Measurements from ENCODE around the gene PAK1.
"Not testable (repeated sequence)": the region's sequence is repeated elsewhere in the genome, so short reads cannot be mapped to it uniquely, and the experiment has no call there.

The PAK1 gene

GRCh38 chr11:77400775-77401449 lies 73.0 kb downstream of the PAK1 start:
- no peak for DNase-seq

DNA sequence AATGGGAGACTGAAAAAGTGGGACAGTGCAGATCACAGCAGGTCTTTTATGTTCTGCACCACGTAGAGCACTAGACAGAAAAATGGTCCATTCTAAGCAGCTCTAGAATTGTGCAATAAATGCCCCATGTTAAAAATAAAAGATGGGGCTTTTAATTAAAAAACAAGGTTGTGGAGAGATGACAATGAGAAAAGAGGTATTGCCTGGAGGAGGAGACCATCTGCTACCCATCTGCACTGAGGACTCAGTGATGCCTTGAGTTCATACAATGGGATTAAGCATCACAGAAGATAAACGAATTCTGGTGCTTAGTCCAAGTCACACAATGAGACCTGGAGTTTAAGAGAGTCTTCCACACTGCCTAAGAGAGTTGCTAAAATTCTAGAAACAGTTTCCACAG lies 73.6 kb downstream of the PAK1 start:
- DNase-seq, result no peak

- DNase-seq, result no peak
Observed at GRCh38 chr11:77397631-77398030, 76.3 kb downstream of the PAK1 start.

GRCh38 chr11:77396911-77397310 lies 77.0 kb downstream of the PAK1 start:
- DNase-seq, result no peak

GRCh38 chr11:77396305-77396704 lies 77.6 kb downstream of the PAK1 start:
- DNase-seq, result no peak

DNA sequence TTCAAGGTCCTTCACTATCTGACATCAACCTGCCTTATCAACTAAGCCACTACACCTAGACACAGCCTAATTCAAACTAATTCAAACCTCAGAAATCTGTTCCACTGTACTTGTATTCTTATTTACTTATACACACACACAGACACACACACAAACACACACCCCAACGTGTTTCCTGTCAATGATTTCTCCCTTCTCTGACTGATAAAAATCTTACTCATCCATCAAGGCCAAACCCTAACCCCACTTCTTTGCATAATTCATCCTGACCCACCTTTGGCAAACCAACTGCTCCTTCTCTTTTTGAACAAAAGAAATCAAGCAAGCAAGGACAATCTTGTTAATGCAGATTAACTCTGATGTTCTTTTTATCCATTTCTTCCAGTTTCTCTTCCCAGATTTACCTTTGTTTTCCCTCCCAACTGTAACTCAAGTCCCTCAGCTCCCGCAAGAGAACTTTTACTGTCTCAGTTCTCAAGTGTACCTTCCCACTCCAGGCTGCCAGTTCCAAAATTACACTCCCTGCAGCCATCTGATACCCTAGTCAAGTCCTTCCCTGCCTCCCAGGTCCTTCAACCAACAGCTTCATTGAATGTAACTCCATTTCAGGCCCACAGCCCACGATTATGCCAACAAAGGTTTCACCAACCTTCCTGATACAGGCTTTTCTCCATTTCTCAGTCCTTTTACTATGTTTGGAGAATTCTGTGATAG lies 78.3 kb downstream of the PAK1 start:
- DNase-seq, result no peak

DNA sequence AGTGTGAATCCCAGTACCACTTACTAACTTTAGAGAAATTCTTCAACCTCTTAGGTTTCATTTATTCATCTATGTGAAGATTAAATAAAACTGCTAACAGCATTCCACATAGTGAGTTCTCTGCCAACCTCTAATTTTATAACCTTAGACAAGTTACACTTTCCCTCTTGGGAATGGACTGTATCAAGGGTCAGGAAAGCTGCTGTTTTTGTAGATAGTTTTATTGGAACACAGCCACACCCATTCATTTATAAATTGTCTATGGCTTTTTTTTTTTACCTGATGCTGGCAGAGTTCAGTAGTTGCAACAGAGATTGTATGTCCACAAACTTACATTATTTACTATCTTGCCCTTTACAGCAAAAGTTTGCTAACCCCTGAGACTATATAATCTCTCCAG lies 81.1 kb downstream of the PAK1 start:
- DNase-seq, result no peak

DNA sequence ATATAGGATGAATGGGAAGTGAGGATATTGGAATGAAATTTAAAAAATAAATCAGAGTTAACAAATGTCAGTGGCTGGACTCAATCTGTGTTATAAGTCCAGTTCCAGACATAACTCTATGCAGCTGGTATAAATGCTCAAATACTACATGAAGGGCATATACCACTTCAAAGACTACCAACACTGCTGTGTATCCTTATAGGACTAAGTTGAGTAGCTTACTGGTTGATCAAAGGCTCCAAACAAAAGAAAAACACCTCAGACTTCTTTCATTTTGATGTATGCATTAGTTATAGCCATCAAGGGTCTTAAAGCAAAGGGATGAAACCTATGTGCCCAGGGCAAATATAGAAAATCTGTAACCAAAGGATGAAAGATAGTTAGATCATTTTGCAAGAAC lies 86.2 kb downstream of the PAK1 start:
- DNase-seq, result no peak

DNA sequence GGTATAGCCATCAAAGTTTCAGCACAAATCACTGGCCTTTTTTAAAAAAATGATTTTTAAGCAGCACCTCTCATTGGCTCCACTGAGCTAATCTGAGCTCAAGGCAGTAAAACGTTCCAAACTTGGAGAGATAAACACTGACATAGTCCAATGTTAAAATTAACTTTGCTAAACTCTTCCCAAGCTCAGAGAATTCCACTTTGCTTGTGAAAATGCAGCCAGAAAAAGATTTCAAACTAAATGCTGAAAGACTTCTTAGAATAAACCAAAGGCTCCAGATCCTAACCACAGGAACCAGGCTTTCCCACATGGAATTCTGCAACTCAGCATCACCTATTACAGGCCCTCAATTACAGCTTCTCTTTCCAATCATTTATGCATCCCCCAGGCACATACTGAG lies 87.7 kb downstream of the PAK1 start:
- no peak for DNase-seq

DNA sequence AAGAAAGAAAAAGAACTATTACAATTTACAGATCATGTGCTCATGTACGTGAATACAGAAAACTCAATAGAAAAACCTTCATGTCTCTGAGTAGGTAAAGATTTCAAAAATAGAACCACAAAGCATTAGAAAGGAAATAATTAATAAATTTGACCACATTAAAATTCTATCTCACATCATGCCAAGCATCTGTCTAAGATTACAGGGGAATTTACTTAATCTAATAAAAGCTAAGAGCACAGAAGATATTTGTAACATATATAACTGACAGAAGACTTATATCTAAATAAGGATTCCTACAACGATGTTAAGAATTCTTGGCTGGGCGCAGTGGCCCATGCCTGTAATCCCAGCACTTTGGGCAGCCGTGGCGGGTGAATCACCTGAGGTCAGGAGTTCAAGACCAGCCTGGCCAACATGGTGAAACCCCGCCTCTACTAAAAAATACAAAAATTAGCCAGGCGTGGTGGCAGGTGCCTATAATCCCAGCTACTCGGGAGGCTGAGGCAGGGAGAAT lies 88.6 kb downstream of the PAK1 start:
- DNase-seq, result not testable (repeated sequence)

DNA sequence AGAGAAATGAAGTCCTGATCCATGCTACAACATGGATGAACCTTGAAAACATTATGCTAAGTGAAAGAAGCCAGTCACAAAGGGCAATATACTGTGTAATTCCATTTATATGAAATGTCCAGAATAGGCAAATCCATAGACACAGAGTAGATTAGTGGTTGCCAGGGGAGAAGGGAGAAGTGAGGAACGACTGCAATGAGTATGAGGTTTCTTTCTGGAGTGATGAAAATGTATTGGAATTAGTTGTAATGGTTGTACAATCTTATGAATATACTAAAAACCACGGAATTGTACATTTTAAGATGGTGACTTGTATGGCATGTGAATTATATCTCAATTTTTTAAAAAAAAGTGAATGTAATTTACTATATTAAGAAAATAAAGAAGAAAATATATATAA lies 89.3 kb downstream of the PAK1 start:
- DNase-seq, result no peak

- DNase-seq, result not testable (repeated sequence)
Observed at GRCh38 chr11:77383349-77383748, 90.5 kb downstream of the PAK1 start.

DNA sequence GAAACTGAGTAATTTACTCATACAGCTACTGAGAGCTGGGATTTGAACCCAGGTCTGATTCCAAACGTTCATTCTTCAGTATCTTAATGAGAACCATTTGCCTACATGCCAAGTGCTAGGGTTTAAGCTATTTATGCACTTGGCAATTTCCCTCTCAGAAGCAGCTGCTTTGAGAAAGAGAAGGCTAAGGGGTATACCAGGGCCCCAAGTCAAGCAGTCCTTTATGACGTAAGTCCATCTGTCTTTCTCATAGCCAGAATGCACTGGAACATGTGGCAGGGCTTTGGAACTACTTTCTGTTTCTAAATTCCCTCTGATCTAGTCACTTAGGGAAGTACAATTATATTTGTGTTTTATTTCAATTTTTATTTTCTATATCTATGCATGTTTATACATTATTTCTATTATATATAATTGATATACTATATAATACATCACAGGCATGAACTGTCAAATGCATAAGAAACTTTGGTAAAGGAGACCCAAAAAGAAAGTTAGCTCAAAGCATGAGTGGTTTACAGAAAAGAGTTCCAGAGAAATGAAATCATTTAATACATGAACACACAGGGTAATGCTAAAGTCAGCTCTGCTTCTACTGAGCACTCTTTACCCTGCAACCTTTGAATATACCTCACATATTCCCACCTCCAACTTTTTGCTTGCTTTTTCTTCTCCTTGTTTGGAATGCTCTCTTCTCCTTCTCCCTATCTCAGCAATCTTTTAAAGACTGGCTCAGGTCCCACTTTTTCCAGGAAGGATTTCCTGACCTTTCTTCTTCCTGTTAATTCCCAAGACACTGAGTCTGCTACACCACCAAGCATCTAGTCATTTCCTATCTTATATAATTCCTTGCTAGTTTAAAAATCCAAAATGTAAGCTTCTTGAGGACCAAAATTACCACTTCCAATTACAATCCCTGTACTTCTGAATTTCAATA lies 91.9 kb downstream of the PAK1 start:
- DNase-seq, result no peak

GRCh38 chr11:77379934-77380333 lies 94.0 kb downstream of the PAK1 start:
- no peak for DNase-seq

DNA sequence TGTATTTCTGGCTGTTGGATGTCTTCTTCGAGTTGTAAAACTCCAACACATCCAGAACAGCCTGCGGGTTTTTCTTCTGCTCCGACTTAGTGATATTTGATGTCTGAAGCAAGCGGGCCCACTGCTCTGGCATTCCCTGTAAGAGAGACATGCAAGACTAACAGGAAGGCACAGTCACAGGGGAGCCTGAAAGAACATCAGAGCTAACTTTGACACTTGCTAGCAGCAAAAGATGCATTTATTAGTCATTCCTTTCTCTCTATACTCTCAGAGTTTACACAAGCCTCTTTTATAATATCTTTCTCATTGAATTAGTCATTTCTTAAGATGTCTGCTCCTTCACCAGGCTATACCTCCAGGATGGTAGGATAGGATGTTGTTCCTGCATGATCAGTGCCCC lies 94.6 kb downstream of the PAK1 start:
- DNase-seq, result no peak

DNA sequence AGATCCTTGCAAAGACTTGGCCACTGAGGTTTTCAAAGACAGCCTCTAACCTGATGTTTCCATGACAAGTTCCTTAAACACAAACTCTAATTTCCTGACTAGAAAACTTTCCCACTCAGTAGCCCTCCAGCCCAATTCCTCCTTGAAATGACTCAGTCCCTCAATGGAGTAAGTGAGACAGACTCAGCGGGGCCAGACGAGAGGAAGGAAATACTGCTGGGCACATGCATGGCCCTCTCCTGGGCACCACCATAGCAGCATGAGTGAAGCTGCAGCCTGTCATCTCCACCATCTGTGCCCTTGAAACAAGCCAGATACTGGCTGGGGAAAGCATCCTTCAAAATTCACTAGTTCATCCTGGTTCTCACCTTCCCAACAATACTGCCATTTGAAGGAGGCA lies 96.2 kb downstream of the PAK1 start:
- no peak for DNase-seq

GRCh38 chr11:77375107-77375506 lies 98.8 kb downstream of the PAK1 start:
- DNase-seq, result no peak

DNA sequence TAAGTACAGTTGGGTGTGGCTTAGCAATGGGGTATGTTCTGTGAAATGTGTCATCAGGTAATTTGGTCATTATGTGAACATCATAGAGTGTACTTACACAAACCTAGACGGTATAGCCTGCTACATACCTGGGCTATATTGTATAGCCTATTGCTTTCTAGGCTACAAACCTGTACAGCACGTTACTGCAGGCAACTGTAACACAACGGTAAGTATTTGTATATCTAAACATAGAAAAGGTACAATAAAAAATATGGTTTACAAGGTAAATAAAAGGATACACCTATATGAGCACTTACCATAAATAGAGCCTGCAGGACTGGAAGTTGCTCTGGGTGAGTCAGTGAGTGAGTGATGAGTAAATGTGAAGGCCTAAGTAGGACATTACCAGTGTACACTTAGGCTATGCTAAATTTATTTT lies 99.3 kb downstream of the PAK1 start:
- DNase-seq, result no peak

GRCh38 chr11:77374108-77374507 lies 99.8 kb downstream of the PAK1 start:
- DNase-seq, result no peak

- no peak for DNase-seq
Observed at GRCh38 chr11:77372726-77373125, 101.2 kb downstream of the PAK1 start.

- DNase-seq, result no peak
Observed at GRCh38 chr11:77371646-77372045, 102.2 kb downstream of the PAK1 start.

DNA sequence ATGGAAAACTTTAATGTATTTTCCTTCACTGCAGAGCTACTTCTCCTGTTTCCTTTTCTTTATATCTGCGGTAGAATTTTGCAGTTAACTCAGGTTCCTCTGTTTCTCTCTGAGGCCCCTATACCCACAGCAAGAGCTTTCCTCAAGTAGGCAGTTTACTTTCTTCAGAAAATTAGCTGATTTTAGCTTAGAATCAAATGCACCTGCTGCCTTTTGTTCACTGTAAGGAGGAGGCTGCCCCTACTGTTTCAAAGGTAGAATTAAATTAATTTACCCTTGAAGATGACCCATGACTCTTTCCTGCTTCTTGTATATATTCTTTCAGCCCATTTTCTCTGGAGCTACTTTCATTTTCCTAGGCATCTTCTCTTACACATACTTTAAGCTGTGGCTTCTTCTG lies 103.7 kb downstream of the PAK1 start:
- no peak for DNase-seq

DNA sequence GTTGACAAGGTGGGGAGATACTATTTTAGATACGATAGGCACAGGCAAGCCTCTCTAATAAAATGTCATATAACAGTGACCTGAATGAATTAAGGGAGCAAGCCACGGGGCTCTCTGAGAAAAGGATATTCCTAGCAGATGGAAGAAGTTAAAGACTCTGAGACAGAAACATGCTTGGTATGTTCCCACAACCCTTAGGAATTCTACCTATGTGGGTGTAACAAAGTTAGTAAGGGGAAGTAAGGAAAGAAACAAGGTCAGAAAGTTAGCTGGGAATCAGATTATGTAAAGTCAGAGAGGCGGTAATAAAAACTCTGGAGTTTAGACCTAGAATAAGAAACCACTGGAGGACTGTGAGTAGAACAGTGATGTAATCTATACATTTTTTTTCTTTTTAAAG lies 112.7 kb downstream of the PAK1 start:
- DNase-seq, result no peak

DNA sequence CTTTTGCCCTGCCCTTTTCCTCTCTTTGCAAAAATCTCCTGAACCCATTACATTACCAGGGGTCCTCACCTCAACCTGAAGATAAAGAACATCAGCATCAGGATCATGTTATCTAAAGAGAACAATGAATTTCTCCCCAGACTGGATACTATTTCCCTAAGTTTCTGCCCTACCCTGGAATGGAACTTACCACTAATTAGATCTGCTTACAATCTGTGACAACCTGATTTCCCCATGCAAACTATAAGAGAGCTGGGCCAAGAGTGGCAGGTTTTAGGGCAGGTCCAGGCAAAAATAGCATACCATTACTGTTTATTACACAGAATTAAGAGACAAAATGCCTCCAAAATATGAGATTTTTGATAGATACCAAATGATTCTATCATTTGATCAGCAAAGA lies 114.4 kb downstream of the PAK1 start:
- no peak for DNase-seq
